Measurements from ENCODE around the gene PDE11A.
A peak's percentile ranks its signal among the peaks of the same experiment; 100 is the strongest.

The PDE11A gene

DNA sequence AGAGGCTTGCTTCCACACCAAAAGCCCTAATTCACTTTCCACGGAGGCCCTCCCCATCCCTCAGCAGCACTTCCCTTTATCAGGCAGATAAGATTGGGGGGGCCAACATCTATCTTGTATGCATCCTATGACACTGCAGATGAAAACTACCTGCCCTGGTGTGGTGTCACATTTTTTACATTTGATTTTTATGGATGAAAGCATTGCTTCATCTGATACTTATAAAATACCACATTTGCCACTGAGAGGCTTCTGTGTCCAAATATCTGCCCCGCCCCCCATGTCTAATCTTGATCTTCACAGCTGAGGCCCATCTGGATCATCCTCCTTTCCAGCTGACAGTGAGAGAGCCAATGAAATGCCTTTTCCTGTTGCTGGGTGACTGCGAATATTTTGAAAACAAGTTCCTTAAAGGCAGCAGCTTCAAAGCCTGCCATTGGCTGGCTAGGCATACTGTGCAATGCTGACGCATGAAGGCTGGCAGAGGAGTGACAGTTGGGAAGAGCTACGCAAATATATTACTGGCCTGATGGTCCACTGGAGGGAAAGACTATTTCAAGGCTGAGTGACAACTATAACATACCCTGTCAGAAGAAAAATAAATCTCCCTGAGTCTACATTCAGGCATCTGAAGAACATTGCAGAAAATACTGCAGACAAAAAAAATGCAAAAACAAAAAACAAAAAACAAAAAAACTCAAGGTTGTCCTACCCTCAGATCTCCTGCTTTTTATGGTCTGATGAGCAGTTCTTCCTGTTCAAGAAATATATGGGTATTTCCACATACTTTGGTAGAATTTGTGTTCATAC is 318.7 kb downstream of the PDE11A start:
- peak; percentile 30 for DNase-seq

DNA sequence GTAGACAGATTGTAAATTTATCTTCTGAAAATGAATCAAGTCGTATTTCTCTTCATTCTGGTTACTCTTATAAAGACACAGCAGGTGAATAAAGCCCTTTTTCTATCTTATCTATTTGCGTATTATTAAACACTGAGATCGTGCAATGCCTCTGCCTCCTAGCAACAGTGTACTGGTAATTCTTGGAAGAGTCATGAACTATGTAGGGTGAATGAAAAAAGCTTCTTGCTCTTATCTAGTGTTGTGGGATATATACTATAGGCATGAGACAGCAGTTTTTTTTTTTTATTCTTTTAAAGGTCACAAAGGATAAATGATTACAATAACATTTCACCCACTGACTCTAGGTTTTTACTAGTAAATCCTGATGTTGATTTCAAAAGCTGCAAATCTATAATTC is 324.2 kb downstream of the PDE11A start:
- no peak for DNase-seq

- DNase-seq = no peak
These were observed 325.2 kb downstream of the PDE11A start for GRCh38 chr2:177747384-177747783.

- no peak for DNase-seq
These were observed 326.2 kb downstream of the PDE11A start for GRCh38 chr2:177746358-177746757.

DNA sequence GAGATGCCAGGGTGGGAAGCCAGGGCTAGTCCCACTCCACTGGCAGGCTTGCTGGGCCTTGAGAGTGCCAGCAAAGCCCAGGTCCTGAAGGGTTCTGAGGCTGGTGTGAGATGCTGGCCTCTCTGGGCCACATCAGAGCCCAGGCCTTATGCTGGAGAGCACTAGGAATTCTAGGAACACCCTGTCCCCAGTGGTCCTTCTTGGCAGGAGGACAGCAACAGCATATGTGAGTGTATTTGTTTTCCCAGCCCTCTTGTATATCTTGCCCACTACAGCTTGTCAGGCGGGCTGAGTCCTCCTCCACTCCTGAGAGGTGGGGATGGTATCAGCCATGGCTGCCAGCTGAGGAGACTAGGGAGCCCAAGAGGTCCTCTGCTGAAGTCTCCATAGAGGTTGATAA is 327.0 kb downstream of the PDE11A start:
- no peak for DNase-seq

- DNase-seq = no peak
These were observed 329.7 kb downstream of the PDE11A start for GRCh38 chr2:177742851-177743250.

- DNase-seq = no peak
These were observed 330.7 kb downstream of the PDE11A start for GRCh38 chr2:177741866-177742265.

DNA sequence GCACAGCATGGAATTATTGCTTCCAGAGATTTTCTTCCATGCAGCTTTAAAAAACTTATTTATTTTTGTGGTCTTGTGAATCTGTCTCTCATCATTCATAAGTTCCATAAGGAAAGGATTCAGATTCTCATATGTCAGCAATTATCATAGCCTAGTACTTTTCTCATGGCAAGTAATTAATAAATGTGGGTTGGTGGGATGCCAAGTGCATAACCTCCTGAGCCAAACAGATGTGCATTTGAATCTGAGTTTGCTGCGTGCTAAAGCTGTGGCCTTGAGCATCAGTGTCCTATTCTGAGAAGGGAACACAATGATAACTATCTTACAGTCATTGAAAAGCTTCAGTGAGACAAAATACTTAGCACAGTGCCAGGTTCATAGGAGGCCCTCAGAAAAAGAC is 331.9 kb downstream of the PDE11A start:
- no peak for DNase-seq

DNA sequence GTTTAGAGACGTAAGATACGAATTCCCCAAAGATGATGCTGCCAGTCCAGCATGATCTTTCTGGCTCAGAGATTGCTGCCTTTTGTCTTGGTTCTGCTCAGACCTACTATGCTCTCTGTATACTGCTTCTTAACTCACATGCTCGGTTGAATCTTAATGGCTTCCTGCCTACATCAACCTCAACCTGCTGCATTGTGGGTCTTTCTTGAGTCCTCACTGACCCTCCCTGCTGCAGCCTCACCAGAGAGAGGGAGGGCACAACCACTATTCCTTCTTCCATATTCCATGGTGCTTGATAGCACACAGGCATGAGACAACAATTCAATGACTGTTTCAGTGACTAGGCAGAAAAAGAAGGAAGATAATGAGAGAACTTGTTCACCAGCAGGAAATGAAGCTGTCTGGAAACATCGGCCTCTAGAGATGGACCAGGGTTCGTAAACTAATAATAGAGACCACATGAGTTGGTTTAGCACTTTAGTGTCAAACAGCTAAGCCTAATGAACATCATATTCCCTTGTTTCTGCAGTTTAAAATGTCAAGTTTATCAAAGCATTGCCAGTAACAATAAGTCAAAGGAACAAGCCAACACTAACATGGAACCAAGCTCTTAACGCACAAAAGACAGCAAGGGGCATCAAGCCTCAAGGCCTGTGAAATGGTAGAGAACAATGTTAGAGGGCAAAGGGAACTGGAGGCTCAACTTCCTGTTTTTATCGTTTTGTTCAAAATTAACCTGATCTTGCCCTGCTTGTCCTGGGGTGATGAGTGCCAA is 333.9 kb downstream of the PDE11A start:
- DNase-seq = no peak

DNA sequence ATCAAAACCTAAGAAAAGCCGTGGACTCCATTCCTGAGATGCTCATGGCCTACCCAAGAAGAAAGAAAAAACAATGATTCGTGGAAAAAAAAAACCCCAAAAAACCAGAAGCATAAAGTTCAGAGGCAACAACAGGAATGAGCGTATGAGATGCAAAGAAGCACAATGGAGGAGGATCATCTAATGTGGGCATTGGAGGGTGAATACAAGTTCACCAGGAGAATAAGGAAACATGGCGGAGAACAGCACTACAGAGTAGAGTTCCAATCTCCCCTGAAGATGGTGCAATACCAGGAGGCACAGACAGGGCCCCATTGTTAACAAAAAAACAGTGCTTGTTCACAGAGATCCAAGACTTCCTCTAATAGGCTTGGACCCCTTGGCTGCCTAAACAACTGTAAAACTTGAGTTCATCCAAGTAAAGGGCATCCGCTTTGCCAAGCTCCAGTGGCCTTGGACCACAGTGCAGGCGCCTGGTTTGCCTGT is 337.2 kb downstream of the PDE11A start:
- no peak for DNase-seq

GRCh38 chr2:177733322-177733855 is 339.2 kb downstream of the PDE11A start:
- no peak for DNase-seq

DNA sequence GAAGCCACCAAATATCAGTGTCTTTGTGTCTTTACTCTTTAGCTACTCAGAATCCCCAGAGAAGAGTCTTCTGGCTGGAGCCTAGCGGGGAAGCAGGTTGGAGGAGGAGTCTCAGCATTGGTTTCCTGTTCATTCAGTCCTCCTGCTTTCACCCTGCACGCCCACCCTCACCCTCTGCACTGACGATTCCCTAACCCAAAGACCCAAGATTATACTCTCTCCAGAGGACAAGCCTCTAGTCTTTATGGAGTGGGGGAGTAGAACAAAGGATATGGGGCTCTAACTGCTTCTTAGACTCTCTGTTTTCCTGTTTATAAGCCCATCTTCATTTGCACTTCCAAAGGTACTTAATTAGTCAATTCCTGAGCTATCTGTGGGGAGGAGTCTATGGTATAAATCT is 341.2 kb downstream of the PDE11A start:
- no peak for DNase-seq

DNA sequence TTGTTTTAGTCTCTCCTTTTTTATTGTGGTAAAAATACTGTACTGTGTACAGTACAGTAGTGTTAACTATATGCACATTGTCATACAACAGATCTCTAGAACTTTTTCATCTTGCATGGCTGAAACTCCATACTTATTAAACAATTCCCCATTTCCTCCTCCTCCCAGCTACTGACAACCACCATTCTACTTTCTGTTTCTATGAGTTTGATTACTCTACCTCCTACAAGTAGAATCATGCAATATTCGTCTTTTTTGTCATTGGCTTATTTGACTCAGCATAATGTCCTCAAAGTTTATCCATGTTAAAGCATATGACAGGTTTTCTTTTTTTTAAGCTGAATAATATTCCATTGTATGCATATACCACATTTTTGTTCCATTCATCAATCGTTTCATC is 341.8 kb downstream of the PDE11A start:
- DNase-seq = no peak

- DNase-seq = no peak
These were observed 342.2 kb downstream of the PDE11A start for GRCh38 chr2:177730363-177730762.

GRCh38 chr2:177728920-177729319 is 343.7 kb downstream of the PDE11A start:
- DNase-seq = no peak

DNA sequence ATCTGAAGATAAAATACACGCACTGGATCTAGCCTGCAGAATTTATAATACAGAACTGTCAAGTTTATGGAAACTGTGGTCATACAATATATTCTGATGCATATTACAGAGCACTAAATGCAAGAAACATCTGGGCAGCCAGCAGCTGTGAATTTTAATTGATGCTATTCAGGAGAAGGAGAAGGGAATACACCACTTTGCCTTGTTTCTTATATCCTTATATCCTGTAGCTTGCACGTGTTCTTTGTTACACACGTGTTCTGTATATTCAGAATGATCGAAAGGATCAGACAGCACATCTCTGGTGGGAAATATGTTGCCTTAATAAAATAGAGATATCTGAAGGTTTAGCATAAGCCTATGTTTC is 344.2 kb downstream of the PDE11A start:
- DNase-seq = no peak

DNA sequence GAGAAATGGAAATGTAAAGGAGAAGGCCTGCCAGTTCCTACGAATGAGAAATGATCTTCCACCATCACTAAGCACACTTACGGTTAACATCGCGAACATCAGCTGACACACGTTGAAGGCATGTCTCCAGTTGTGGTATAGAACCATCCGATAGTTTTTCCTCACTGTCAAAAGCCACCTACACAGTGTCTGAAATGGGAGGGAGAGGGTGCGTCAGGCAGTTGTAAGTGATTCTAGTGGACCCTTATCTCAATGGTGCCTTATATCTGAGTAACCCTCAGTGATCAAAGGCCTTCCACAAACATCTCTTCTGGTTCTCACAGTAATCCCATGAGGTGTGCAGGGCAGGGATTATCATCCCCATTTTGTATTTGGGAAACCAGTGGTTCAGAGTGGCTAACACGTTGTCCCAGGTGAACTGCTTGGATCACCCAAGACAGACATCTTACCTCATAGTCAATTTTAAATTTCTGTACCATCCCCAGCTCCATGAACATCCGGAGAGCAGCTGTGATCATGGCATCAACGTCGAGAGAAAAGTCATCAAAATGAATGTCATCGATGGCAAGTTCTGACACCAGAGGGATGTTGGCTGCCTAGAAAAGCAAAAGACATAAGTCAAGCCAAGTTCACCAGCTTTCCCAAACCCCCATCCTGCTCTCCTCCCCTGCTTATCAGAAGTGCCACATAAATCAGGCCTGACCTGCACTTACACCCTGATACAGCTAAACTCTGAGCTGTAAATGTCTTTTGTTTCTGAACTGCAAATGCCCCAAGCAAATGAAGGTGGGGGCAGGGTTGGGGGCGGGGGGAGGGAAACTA is 344.8 kb downstream of the PDE11A start:
- no peak for DNase-seq

DNA sequence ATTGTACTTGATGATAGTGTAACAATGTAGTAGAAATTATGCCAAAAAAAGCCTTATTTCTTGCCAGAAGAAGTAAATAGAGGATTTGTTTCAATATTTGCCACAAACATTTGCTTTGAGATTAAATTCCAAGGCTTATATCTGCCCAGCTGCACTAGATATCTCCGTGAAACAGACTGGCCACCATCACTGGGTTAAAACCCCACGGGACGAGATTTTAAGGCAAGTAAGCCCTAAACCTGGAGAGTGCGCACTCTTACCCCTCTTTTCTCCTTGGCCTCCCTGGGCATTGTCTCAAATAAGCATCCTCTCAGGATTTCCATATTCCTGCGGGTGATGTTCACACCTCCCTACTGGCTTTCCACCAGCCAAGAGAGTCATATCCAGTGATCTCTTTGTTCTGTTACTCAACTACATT is 345.6 kb downstream of the PDE11A start:
- DNase-seq = no peak

DNA sequence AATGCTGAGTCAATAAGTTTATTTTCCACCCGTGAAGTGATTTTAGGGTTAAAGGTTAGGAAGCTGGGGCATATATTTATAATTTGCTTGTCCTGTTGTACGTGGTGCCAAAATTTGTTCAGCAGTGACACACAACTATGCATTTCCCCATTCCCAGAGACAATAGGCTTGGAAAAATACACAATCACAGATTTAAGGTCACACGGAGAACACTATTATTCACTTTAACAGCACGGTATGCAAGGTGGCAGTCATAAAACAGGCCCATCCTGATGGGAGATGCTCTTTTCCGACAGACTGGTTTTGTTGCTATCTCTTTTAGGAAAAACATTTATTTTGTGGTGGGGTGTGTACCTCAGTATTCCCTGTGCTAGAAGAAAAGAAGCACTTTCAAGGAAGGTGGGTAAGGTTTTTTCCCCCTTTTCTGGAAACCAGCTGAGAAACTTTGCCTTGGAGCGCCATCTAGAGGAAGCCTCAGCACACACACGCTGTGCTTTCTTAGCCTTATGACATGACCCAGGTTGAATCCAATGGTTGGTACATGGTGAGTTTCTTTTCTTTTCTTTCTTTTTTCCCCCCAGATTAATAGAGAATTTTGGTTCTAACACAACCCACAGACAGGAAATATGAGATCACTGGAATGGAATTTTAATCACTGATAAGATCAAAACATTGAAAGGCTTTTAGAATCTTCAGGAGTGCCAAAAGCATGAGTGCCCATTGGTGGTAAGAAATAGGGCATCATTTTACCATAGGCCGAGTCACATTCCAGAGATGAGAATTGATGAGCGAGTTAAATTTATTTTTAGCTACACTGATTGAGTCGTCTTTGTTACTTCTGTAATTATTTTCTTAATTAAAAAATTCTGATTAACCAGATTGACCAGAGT is 347.9 kb downstream of the PDE11A start:
- DNase-seq = peak; percentile 26

DNA sequence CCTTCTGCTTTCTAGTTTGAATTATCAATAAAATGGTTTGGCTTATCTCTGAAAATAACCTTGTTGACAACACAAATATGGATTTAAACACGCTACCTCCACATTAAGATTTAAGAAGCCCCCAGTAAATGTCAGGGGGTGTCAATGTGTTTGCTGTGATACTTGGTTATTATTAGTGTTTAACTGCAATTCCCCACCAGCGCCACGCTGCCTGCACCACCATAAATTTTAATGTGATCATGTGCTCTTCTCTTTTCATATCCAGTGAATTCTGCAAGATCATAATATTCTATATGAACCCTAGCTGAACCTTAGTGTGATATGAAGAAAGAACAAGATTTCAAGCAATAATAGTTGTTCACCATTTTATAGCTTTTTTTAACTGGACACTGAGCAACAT is 349.3 kb downstream of the PDE11A start:
- DNase-seq = no peak

DNA sequence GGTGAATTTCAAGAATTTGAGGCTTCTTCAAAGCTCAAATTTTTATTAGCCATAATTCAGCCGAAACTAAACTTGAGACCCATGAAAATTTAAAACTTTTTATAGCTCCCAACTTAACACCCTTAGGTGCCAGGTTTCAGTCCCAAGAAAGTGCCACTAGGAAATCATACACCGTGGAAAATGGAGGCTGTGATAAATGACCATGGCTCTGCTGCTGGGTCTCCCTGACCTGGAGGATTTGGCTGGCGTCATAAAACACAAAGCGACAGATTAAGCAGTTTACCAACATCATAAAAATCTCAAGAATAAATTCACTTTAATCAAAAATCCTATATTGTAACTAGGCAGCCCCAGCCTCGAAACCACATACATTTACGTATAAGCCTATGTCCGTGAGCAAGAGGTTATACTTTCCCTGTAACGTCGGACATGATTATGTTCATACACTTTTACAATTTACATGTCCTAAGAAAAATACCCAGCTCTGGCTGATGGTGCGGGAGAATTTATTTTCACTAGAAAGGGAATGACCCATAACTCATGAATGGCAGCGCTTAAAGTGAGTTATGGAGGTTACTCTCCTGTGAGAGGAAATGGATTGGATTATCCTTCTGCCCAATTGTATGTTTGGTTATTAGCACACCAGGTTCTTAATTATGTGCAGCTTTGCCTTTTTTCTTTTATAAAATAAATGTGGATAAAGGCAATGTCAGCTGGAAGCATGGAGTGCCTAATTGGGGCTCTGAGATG is 350.6 kb downstream of the PDE11A start:
- no peak for DNase-seq
